HG02852 (cell line): ENCODE results near the gene PTPRN2.

ENCODE experiments used
- ATAC-seq: cut with Tn5 transposase; IDR thresholded peaks from one replicate; pipeline ENCODE4 v1.9.1; 2021; ENCODE audit warnings: mild to moderate bottlenecking, moderate library complexity; ENCODE audit not compliant: unreplicated experiment

Gene PTPRN2

GRCh38 chr7:158028290-158028941 lies 559.2 kb downstream of the PTPRN2 start:
- no peak for ATAC-seq

GRCh38 chr7:158027646-158028045 lies 560.0 kb downstream of the PTPRN2 start:
- no peak for ATAC-seq

GRCh38 chr7:158026636-158027265 lies 560.9 kb downstream of the PTPRN2 start:
- no peak for ATAC-seq

- ATAC-seq: no peak
These were observed 561.7 kb downstream of the PTPRN2 start for GRCh38 chr7:158025686-158026600.

- no peak for ATAC-seq
These were observed 562.7 kb downstream of the PTPRN2 start for GRCh38 chr7:158024881-158025280.

- ATAC-seq: no peak
These were observed 563.3 kb downstream of the PTPRN2 start for GRCh38 chr7:158024351-158024715.

- ATAC-seq: no peak
These were observed 563.8 kb downstream of the PTPRN2 start for GRCh38 chr7:158023681-158024350.

- ATAC-seq: no peak
These were observed 564.5 kb downstream of the PTPRN2 start for GRCh38 chr7:158023157-158023556.

- no peak for ATAC-seq
These were observed 565.0 kb downstream of the PTPRN2 start for GRCh38 chr7:158022601-158023000.

GRCh38 chr7:158021836-158022235 lies 565.8 kb downstream of the PTPRN2 start:
- no peak for ATAC-seq

- no peak for ATAC-seq
These were observed 566.9 kb downstream of the PTPRN2 start for GRCh38 chr7:158020706-158021095.

GRCh38 chr7:158019726-158020705 lies 567.6 kb downstream of the PTPRN2 start:
- no peak for ATAC-seq

- ATAC-seq: no peak
These were observed 568.5 kb downstream of the PTPRN2 start for GRCh38 chr7:158018971-158019645.

GRCh38 chr7:158018098-158018762 lies 569.4 kb downstream of the PTPRN2 start:
- ATAC-seq: no peak

- no peak for ATAC-seq
These were observed 570.2 kb downstream of the PTPRN2 start for GRCh38 chr7:158017111-158018097.

- no peak for ATAC-seq
These were observed 571.2 kb downstream of the PTPRN2 start for GRCh38 chr7:158016180-158017097.
